GM21529 (cell line): ENCODE measurements around the gene LILRB3.

Source experiments
- ATAC-seq: cut with Tn5 transposase; IDR thresholded peaks from one replicate; pipeline ENCODE4 v1.9.1; 2021; ENCODE audit not compliant: unreplicated experiment

The LILRB3 gene

DNA sequence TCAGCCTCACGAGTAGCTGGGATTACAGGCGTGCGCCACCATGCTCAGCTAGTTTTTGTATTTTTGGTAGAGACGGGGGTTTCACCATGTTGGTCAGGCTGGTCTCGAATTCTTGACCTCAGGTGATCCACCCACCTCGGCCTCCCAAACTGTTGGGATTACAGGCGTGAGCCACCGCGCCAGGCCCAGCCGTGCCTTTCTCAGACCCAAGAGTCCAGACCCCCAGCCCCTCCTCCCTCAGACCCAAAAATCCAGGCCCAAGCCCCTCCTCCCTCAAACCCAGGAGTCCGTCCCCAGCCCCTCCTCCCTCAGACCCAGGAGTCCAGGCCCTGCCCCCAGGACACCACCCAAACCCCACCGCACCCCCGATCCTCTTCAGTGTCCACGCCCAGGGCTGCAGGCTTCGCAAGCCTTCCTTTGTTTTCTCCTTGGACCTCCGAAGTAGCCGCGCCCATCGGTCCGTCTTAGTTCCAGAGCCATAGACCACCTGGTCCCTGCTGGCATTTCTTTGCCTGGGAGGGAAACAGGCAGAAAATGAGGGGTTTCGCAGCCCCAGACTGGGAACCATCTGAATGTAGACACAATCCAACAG lies 53.6 kb downstream of the LILRB3 start:
- no peak for ATAC-seq

DNA sequence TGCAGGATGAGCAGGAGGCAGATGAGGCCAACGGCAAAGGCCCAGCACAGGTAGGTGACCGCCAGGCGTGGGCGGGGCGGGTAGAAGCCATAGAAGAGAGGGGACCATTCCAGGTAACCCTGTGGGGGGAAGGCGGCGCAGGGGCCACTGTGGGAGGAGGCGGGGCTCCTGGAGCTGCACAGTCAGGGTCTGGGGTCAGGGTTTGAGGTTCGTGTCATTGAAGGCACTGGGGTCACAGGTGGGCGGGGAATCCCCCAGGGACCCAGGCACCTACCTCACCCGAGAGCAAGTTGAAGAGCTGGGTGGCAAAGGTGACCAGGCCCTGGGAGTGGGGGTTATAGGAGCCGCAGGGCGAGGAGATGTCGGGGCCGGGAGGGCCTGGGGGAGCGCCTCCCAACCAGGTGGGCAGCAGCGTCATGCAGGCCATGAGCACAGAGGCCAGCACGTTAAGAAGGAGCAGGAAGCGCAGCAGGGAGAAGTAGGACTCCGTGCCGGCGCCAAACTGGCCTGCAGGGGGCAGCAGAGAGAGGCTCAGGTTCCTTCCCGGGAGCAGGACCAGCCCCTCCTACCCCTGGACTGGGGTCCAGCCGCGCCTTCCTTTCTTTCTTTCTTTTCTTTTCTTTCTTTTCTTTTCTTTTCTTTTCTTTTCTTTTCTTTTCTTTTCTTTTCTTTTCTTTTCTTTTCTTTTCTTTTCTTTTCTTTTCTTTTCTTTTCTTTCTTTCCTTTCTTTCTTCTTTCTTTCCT lies 54.5 kb downstream of the LILRB3 start:
- ATAC-seq = no peak
